Colon (tissue), 2 donors: Measurements from ENCODE around the gene HPGDS.
"Not testable (repeated sequence)": the region's sequence is repeated elsewhere in the genome, so short reads cannot be mapped to it uniquely, and the experiment has no call there.

Source experiments
- FAIRE-seq: peaks from 2 replicates; lab custom pipeline; 2012; peaks lifted over from hg19 to GRCh38; lab: Jason Lieb, UNC
- donor health status: control.
- donor health status: control.

HPGDS gene

GRCh38 chr4:94342694-94343093, at the start of gene HPGDS:
TSS of gene HPGDS (minus strand) at chr4:94342836. CDS start at chr4:94334629, 8,207 bp downstream.
- no peak for FAIRE-seq

GRCh38 chr4:94390804-94391410, 48.3 kb upstream of the HPGDS start:
- no peak for FAIRE-seq

- no peak for FAIRE-seq
Observed at GRCh38 chr4:94389595-94390267, 47.1 kb upstream of the HPGDS start.

GRCh38 chr4:94387965-94388364, 45.3 kb upstream of the HPGDS start:
- FAIRE-seq, result not testable (repeated sequence)

GRCh38 chr4:94385452-94385851, 42.8 kb upstream of the HPGDS start:
- FAIRE-seq, result not testable (repeated sequence)

GRCh38 chr4:94382891-94383290, 40.3 kb upstream of the HPGDS start:
- not testable (repeated sequence) for FAIRE-seq

- FAIRE-seq, result no peak
Observed at GRCh38 chr4:94378047-94378446, 35.4 kb upstream of the HPGDS start.

GRCh38 chr4:94377294-94377693, 34.7 kb upstream of the HPGDS start:
- no peak for FAIRE-seq

GRCh38 chr4:94375364-94375763, 32.7 kb upstream of the HPGDS start:
- FAIRE-seq, result no peak

- no peak for FAIRE-seq
Observed at GRCh38 chr4:94373752-94374151, 31.1 kb upstream of the HPGDS start.

GRCh38 chr4:94372991-94373390, 30.4 kb upstream of the HPGDS start:
- FAIRE-seq, result no peak

GRCh38 chr4:94372228-94372978, 29.8 kb upstream of the HPGDS start:
- FAIRE-seq, result no peak

GRCh38 chr4:94371290-94371689, 28.7 kb upstream of the HPGDS start:
- no peak for FAIRE-seq

GRCh38 chr4:94370533-94371254, 28.1 kb upstream of the HPGDS start:
- FAIRE-seq, result no peak

- no peak for FAIRE-seq
Observed at GRCh38 chr4:94369046-94369445, 26.4 kb upstream of the HPGDS start.

- no peak for FAIRE-seq
Observed at GRCh38 chr4:94368459-94368858, 25.8 kb upstream of the HPGDS start.

- no peak for FAIRE-seq
Observed at GRCh38 chr4:94365304-94365703, 22.7 kb upstream of the HPGDS start.

- FAIRE-seq, result no peak
Observed at GRCh38 chr4:94364527-94364926, 21.9 kb upstream of the HPGDS start.

GRCh38 chr4:94363136-94363655, 20.6 kb upstream of the HPGDS start:
- FAIRE-seq, result no peak

- FAIRE-seq, result no peak
Observed at GRCh38 chr4:94359838-94360237, 17.2 kb upstream of the HPGDS start.

GRCh38 chr4:94359221-94359620, 16.6 kb upstream of the HPGDS start:
- no peak for FAIRE-seq

GRCh38 chr4:94358101-94358500, 15.5 kb upstream of the HPGDS start:
- no peak for FAIRE-seq
